ENCODE measurements around the gene SERPINE3.

The SERPINE3 gene

DNA sequence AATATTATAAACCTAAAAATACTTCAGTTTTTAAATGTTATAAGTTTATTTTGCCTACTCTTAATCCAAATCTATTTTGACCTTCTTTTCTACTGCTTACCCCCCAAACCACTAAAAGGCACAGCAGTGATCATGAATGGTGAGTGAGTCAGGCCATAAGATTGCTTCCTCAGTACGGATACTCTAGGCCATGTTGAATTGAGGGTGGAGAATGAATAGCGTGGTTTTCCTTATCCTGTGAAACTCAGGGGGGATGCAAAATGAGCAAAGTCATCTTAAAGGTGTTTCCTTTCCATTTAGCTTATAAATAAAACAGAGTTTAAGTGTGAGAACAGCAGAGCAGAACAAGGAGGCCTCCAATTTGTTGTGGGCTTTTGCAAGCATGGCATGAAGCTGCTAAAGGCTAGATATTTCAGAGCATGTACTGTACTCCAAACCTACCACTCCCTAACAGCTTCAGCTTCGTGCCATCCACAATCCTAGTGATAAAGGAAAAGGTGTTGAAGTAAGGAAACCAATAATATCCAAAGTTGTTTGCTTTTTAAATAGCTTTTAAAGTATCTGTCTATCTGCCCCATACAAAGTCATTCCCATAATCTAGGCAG is 25.0 kb downstream of the SERPINE3 start:
- no peak for DNase-seq

DNA sequence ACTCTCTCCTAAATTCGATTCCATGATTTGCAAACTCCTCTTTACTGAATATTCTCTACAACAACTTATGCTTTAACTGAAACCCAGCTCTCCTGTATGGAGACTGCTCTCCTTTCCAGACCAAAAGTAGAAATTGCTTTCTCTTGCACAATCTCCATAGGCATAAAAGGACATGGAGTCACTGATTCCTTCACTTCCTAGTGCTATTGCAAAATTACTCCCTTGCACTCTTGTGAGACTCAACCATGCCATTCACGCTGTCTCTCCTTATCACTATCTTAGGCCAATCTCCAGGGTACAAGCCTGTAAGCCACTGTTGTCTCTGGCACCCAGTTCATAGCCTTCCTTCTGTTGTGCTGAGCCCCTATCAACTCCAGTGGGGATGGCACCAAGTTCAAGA is 30.6 kb downstream of the SERPINE3 start:
- no peak for DNase-seq

GRCh38 chr13:51370811-51371210 is 31.3 kb downstream of the SERPINE3 start:
- no peak for DNase-seq

GRCh38 chr13:51371768-51372399 is 32.4 kb downstream of the SERPINE3 start:
- DNase-seq, result no peak

GRCh38 chr13:51373451-51373850 is 34.0 kb downstream of the SERPINE3 start:
- no peak for DNase-seq

DNA sequence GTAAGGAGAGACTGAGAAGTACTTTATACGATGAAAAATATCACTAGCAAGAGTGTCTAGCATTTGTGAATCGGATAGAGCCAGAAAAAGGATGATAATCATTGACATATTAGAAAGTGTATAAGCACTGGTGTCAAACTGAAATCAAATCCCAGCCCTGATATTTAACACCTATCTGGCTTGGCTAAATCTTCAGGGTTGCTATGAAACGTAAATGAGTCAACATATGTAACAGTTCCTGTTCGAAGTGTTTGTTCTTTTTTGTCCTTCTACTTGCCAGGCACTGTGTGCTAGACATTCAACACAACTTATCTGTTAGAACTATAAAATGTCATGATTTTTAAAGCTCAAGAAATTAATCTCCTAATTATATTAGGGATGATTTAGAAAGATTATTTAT is 40.8 kb downstream of the SERPINE3 start:
- no peak for DNase-seq

GRCh38 chr13:51385114-51385513 is 45.6 kb downstream of the SERPINE3 start:
- no peak for DNase-seq

DNA sequence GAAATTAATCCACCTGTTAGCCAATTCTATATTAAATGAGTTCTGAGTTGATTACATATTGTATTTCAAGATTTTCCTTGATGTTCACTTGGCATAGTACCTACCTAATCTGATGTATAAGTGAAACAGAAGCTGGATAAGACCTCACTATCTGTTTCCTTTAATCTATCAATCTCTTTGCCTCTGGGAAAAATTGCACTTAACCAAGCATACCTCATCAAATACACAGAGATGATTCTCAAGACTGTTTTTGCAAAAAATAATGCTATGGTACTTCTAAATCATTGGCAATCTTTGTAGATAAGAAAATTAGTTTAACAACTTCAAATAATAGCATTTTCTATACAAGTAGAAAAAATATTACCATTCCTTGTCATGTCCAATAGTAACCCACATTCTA is 55.2 kb downstream of the SERPINE3 start:
- no peak for DNase-seq

DNA sequence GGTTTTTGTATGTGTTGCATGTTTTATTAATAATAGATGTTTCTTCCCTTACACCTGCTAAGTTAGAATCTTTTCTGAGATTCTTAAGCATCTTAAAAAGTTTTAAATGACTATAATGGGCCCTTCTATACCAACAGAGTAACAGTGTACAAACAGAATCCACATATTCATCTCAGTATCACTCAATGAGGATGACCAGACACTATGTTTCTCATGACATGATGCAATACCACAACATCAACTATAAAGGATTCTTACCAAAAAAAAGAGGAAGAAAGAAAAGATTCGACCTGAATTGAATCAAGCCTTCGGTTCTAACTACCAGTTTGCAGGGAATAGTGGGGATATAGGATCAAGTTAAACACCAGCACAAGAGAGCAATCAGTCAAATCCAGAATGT is 56.9 kb downstream of the SERPINE3 start:
- DNase-seq, result no peak

- no peak for DNase-seq
These were observed 57.9 kb downstream of the SERPINE3 start for GRCh38 chr13:51397262-51397941.

DNA sequence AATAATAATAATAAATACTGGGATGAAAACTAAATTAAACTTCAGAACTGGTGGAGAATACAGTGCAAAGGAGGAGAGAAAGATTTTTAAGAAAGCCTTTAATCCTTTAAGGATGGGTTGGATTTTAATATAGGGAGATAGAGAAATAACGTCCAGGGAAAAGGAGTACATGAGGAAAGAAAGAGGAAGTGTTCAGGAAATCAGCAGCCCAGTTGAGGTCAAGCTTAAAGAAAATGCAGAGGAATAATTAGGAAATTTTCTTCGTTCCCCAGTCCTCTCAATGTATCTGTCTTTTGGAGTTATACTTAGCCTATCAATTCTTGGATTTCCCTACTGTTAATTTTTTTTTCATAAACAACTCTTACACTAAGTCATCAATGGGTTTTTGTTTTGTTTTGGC is 65.7 kb downstream of the SERPINE3 start:
- no peak for DNase-seq

GRCh38 chr13:51412431-51412830 is 72.9 kb downstream of the SERPINE3 start:
- no peak for DNase-seq

Measured in stimulated activated CD4-positive, alpha-beta T cell treated with anti-CD3 and anti-CD28 coated beads, Interleukin-15, amount 100 ng/mL, for 24 hours (primary cell).